Uterus (tissue), 4 donors: ENCODE measurements around the gene CHD2. TPM values are rescaled to one million over a fixed set of nuclear protein-coding genes. Genes with fewer than 3 reads are reported as not detected.

Experiments used
- DNase-seq, 2 donors: peaks; one replicate each; pipeline ENCODE4 v3.0.0-alpha.2; 2019 to 2020
- H3K27ac ChIP-seq, 2 donors: fragments of 200-600 bp; sonication (generic); 1 replicate in 1 of 2; 2 replicates in 1 of 2; pipeline ENCODE4 v1.5.1; 2016 to 2018
- H3K27me3 ChIP-seq, 2 donors: fragments of 200-600 bp; sonication (generic); one replicate each; pipeline ENCODE4 v1.5.1; 2018 to 2019; ENCODE audit warnings: control low read depth in 1 of 2
- H3K36me3 ChIP-seq, 2 donors: fragments of 200-600 bp; sonication (generic); one replicate each; pipeline ENCODE4 v1.5.1; 2019; ENCODE audit warnings: control low read depth in 1 of 2
- H3K4me1 ChIP-seq, 2 donors: fragments of 200-600 bp; sonication (generic); one replicate each; pipeline ENCODE4 v1.5.1; 2018 to 2019; ENCODE audit warnings: control low read depth in 1 of 2
- H3K4me3 ChIP-seq, 2 donors: fragments of 200-600 bp; sonication (generic); 1 replicate in 1 of 2; 2 replicates in 1 of 2; pipeline ENCODE4 v1.5.1; 2018 to 2019; ENCODE audit warnings: mild to moderate bottlenecking in 1 of 2
- H3K9me3 ChIP-seq, 2 donors: fragments of 200-600 bp; sonication (generic); one replicate each; pipeline ENCODE4 v1.5.1; 2019; ENCODE audit warnings: control low read depth in 1 of 2
- CTCF ChIP-seq, 4 experiments: fragments of 200-600 bp in 2 of 4; fragments of 450-650 bp in 2 of 4; sonication (generic) in 2 of 4; IDR thresholded peaks; one replicate each; pipeline ENCODE4 v1.5.1; 2016 to 2019; ENCODE audit warnings: antibody characterized with exemption in 4 of 4, mild to moderate bottlenecking in 2 of 4, moderate library complexity in 1 of 4
- POLR2A ChIP-seq, 2 donors: fragments of 450-650 bp; IDR thresholded peaks; one replicate each; pipeline ENCODE4 v1.6.1; 2016; ENCODE audit warnings: antibody characterized with exemption in 2 of 2, mild to moderate bottlenecking in 1 of 2, moderate library complexity in 1 of 2
- intact Hi-C: fragments of 100-400 bp; cut with DNase I; formaldehyde crosslinking; loops from one replicate; pipeline ENCODE4 v1.15.1; 2023; ENCODE audit warnings: low total_unique reads
- total RNA-seq, 4 donors: library from RNA; depleted of rRNA in 3 of 4; stranded (reverse); fragments of >200 nt in 3 of 4; gene quantifications; one replicate each; pipeline versions ENCODE4 v1.1.0 to v1.2.4, GENCODE V29; 2014 to 2023
- donor health status: DM: yes; HTN: yes; CAD: no.

The CHD2 gene
- total RNA-seq, 4 donors from 2014 or later, result 71.0 to 166 (median 152) TPM

- no peak for DNase-seq
- no peak overlapping the region for H3K4me3 ChIP-seq
- no peaks in the 10 kb centered on the region for H3K4me1 ChIP-seq
- no peaks in the 10 kb centered on the region for H3K36me3 ChIP-seq
- TF ChIP-seq POLR2A (IDR thresholded peaks at IDR 0.05), result no peak
- TF ChIP-seq CTCF (IDR thresholded peaks at IDR 0.05), result no peak
- H3K9me3 ChIP-seq, result no peaks in the 10 kb centered on the region
- H3K27me3 ChIP-seq, result no peaks in the 10 kb centered on the region
- no peak overlapping the region for H3K27ac ChIP-seq
- intact Hi-C loops, result no loop called here
Measured at GRCh38 chr15:93046120-93046519, 146.0 kb downstream of the CHD2 start.

- Histone ChIP-seq H3K36me3 (no peaks in the 10 kb centered on the region), H3K4me1 (no peaks in the 10 kb centered on the region), H3K27me3 (no peaks in the 10 kb centered on the region), H3K27ac (no peak overlapping the region), H3K9me3 (no peaks in the 10 kb centered on the region), H3K4me3 (no peak overlapping the region)
- no peak for TF ChIP-seq CTCF (IDR thresholded peaks at IDR 0.05)
- intact Hi-C loops, result no loop called here
- no peak for DNase-seq
Measured at GRCh38 chr15:93046721-93047120, 146.6 kb downstream of the CHD2 start.

DNA sequence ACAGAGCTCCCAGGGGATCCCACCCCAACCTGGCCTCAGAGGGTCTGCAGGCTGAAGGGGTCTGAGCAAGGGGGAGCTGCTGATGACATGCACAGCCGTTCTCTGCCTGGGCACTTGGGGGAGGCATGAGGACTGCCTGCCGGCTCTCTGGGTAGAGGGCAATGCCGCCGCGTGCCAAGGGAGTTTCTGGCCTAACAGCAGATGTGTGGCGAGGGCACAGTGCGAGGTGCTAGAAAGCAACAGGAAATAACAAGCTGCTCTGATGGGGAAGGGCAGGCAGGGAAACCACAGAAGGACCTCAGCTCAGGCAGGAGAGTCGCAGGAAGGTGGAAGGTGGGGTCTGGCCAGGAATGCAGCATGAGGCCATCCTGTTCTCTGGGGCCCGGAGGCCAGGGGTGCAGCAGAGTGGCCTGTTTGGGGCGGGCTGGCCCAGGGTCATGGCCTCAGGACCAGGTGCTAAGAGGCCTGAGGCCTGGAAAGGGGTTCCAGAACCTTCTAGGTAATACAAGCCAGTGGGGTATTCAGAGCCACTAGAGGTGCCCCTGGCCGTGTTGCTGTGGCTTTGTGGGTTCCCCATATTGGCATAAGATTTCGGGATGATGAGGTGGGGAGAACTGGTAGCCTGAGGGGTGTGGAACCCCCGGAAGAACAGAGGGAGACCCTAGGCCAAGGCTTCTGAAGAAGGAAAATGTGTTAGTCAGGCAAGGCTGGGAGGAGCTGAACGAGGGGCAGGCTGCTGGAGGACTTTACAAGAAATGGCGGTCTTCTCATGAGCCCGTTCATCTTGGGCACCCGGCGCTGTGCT lies 147.7 kb downstream of the CHD2 start:
- intact Hi-C loops, result no loop called here
- no peak overlapping the region for H3K4me3 ChIP-seq
- H3K9me3 ChIP-seq, result no peaks in the 10 kb centered on the region
- TF ChIP-seq CTCF (IDR thresholded peaks at IDR 0.05) (no peak), POLR2A (IDR thresholded peaks at IDR 0.05) (no peak)
- H3K36me3 ChIP-seq, result no peaks in the 10 kb centered on the region
- H3K27ac ChIP-seq, result no peak overlapping the region
- DNase-seq, result no peak
- no peaks in the 10 kb centered on the region for H3K4me1 ChIP-seq
- no peaks in the 10 kb centered on the region for H3K27me3 ChIP-seq

DNA sequence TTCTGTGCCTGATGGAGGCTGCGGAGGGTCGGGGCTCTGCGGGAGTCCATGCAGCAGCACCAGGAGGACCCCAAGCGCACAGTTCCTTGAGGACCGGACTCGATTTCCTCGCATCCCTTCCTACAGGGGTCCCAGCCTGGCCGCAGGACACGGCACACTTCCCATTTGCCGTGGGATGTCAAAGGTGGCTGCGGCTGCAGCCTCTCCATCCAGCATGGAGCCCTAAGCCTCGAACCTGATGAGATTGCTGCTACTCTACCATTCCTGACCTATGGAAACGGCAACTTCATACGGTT lies 148.2 kb downstream of the CHD2 start:
- H3K4me1 ChIP-seq, result no peaks in the 10 kb centered on the region
- DNase-seq, result no peak
- no peaks in the 10 kb centered on the region for H3K36me3 ChIP-seq
- no peak overlapping the region for H3K27ac ChIP-seq
- TF ChIP-seq POLR2A (IDR thresholded peaks at IDR 0.05) (no peak), CTCF (IDR thresholded peaks at IDR 0.05) (no peak)
- H3K4me3 ChIP-seq, result no peak overlapping the region
- intact Hi-C loops, result no loop called here
- no peaks in the 10 kb centered on the region for H3K27me3 ChIP-seq
- no peaks in the 10 kb centered on the region for H3K9me3 ChIP-seq

DNA sequence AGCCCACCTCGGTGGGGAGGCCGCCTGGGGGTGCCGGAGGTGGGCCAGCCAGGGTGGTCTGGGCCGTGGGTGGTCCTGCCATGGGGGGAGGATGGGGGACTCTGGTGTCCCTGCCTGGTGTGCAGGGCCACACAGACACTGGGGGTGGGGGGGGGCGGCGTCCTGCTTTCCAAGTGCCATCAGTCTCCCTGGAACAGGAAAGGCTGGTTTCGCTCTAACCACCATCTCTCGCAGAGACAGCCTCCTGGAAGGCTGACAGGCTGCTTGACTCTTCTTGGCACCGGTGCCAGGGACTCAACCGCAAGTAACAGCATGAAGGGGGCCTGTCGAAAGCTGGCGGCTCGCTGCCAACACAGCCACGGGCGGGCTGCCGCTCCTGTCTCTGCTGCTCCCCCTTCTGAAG lies 148.6 kb downstream of the CHD2 start:
- Histone ChIP-seq H3K9me3 (no peaks in the 10 kb centered on the region), H3K27me3 (no peaks in the 10 kb centered on the region), H3K4me3 (no peak overlapping the region), H3K4me1 (no peaks in the 10 kb centered on the region), H3K27ac (no peak overlapping the region), H3K36me3 (no peaks in the 10 kb centered on the region)
- no peak for TF ChIP-seq CTCF (IDR thresholded peaks at IDR 0.05)
- TF ChIP-seq POLR2A (IDR thresholded peaks at IDR 0.05), result no peak
- no peak for DNase-seq
- intact Hi-C loops, result no loop called here
